DND-41 (cell line): ENCODE data around the gene AFF3.

ENCODE experiments used
- EZH2 ChIP-seq: IDR thresholded peaks from 3 replicates; pipeline ENCODE4 v1.6.1; 2012; ENCODE audit warnings: borderline replicate concordance, low read depth, mild to moderate bottlenecking, moderate library complexity, low read length, inconsistent platforms; ENCODE audit not compliant: severe bottlenecking
- TF ChIP-seq, protein P1 (sequence below): IDR thresholded peaks from 2 replicates; pipeline ENCODE4 v1.5.1; 2012; ENCODE audit warnings: borderline replicate concordance, low read length, moderate library complexity, mild to moderate bottlenecking; ENCODE audit not compliant: poor library complexity, severe bottlenecking; ENCODE audit errors: extremely low read depth

DNA sequence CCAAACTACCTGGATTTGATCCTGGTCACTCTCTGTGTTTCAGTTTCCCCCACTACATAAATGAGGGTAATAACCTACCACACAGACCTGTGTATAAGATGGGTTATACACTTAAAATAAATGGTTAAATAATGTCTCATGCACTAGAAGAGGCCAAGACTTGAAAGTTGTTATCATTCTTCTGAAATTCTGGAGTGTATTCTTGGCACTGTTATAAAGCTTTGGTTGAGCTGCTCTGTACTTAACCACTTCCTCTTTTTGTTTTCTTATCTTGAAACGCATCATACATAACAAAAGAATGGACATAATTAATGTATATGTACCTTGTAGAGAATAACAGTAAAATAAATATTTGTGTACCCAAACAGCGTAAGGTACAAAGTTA lies 281.0 kb downstream of the AFF3 start:
- TF ChIP-seq, protein P1, sequence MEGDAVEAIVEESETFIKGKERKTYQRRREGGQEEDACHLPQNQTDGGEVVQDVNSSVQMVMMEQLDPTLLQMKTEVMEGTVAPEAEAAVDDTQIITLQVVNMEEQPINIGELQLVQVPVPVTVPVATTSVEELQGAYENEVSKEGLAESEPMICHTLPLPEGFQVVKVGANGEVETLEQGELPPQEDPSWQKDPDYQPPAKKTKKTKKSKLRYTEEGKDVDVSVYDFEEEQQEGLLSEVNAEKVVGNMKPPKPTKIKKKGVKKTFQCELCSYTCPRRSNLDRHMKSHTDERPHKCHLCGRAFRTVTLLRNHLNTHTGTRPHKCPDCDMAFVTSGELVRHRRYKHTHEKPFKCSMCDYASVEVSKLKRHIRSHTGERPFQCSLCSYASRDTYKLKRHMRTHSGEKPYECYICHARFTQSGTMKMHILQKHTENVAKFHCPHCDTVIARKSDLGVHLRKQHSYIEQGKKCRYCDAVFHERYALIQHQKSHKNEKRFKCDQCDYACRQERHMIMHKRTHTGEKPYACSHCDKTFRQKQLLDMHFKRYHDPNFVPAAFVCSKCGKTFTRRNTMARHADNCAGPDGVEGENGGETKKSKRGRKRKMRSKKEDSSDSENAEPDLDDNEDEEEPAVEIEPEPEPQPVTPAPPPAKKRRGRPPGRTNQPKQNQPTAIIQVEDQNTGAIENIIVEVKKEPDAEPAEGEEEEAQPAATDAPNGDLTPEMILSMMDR = no peak
- TF ChIP-seq EZH2 = no peak
